HG03060 (cell line): ENCODE data around the gene DPYD.

Experiments
- ATAC-seq: cut with Tn5 transposase; IDR thresholded peaks from one replicate; pipeline ENCODE4 v1.9.1; 2021; ENCODE audit warnings: low read depth, moderate number of reproducible peaks; ENCODE audit not compliant: unreplicated experiment

Gene DPYD

DNA sequence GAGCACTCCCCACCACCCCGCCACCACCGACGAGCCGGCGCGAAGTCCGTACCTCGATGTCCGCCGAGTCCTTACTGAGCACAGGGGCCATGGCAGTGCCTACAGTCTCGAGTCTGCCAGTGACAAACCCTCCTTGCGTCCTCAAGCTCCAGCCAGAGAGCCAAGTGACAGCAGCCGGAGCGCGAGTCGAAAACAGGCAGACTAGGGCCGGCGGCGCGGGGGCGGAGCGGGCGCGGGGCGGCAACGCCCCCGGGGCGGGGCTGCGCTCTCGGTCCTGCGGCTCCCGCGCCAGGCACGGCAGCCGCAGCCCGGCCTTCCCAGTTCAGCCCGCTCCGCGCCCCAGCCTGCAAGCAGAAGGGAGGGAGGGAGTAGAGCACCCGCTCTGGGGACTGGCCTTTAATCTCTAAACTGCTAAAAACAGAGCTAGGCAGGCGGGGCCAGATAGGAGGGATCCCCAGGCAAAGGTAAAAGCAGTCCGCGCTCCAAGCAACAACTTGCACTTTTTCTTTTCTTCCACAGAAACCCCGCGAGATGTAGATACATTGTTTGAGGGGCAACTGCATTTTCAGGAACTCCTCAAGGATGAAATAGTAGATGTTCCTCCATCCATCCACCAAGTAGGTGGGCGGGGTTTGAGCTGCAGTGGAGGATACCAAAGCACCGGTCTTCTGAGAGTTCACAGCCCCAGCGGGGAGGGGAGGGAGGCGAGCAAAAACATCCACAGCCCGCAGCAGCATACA lies at the start of gene DPYD:
DPYD (minus strand) TSS at position 203 of the 740 bp plus-strand sequence; CDS start at position 91, 112 bp downstream.
- ATAC-seq = peak; percentile 78

DNA sequence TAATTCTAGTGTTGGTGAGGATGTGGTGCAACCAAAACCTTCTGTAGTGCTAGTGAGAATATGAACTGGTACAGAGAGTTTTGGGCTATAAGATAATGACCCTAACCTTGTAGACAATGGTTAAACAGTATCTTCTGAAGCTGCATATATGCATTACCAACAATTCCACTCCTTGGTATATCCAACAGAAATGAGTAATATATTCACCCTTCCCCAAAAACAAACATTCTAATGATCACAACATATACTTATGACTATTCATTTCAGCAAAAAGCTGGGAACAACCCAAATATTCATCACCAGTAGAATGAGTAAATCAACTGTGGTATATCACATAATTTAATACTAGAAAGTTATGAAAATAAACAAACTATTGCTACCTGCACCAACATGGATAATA lies 39.6 kb upstream of the DPYD start:
- no peak for ATAC-seq

GRCh38 chr1:97947695-97948094 lies 26.9 kb upstream of the DPYD start:
- no peak for ATAC-seq

GRCh38 chr1:97943354-97943753 lies 22.5 kb upstream of the DPYD start:
- no peak for ATAC-seq

DNA sequence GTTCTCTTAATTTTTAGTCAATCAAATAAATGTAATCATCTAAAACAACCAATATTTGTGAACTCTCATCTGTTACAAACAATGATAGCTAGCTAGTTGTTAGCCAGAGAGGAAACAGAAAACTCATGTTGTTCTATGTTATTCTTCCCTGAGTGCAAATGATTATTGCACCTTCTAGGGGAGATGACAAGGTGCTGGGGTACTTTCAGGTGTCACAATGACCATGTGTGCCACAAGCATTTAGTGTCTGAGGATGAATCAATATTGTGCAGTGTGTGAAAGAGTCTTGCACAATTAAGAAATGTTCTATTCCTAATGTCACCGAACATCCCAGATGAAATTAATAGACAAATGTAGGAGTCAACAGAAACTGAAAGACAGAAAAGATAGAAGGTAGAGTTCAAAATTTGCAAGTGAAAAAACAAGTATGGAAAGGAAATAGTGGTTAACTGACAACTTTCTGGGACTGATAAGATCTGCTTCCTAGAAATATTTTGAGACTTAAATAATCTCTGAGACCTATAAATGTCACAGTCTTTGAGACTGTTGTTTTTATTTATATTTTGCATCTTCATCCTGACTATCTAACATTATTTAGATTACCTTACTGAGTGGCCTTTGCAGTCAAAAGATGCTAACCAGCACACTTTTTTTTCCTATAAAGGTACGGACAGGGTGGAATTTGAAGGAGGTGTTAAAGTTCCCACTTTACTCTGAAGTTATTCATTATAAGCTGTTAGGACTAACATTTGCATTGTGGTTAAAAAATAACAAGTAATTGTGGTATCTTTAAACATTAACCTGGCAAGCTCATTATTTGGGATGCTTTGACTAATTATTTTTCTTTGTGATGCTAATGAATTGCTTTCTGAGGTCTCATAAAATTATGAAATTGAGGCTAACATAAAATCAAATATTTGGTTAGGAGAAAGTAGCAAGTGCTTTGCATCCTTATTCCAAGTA lies 21.6 kb upstream of the DPYD start:
- no peak for ATAC-seq

GRCh38 chr1:97938285-97938642 lies 17.4 kb upstream of the DPYD start:
- ATAC-seq = no peak

- ATAC-seq = no peak
Observed at GRCh38 chr1:97936976-97937375, 16.1 kb upstream of the DPYD start.

GRCh38 chr1:97934491-97934890 lies 13.7 kb upstream of the DPYD start:
- ATAC-seq = no peak

DNA sequence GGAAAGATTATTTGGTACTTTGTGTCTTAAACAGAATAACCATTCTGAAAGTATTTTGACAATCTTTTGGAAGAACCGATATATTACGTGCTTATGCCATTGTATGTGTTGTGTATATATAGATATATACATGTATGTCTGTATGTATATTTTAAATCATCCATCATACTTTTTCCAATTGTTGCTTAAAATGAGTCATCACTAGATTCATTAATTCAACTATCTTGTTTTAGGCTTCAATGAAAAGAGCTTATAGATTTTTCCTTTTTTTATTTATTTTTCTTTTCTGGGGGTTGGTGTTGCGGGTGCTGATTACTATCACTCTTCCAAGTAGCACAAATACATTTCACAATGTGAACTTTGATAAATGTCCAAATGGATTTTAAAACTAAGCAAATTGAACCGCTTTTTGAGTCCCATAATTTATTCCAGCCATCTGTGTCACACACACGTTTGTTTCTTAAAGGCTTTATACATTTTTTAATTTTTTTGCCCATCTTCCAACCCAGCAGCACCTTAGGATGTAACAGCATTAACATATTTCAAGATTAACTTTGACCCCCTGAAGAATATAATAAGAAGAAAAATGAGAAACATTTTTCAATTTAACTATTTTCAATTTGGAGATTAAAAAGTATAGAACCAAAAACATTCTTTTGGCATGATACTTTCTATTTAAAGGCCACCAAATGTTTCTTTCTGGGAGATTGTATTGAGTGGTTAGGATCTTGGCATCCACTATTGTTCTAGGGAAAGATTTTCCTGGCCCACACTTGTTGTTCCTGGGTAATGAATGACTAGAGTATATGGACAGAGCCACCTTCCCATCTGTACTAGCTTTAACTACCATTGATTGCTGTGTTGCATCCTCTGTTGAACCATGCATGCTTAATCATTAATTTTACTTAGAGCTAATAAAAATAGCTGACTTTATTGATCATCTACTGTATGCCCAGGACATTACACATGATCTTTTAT lies 9.3 kb upstream of the DPYD start:
- ATAC-seq = no peak

GRCh38 chr1:97926017-97926708 lies 5.3 kb upstream of the DPYD start:
- ATAC-seq = no peak

DNA sequence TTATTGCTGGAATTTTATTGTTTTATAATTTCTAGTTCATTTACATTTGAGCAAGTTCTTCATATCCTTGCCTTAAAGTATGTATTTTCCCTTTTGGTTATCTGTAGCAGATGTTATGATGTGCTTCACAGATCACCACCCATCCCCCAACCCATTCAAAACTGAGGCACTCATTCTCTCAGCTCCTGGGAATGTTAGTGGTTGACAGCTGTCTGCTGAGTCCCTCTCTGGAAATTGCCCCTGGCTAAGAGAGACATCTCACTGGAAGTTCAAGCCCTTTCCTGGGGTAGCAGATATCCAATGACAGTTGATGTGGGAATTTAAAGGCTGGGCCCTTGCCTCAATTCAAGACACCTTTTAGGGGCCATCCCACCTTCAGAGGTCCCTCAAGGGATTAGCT lies 4.3 kb upstream of the DPYD start:
- no peak for ATAC-seq

DNA sequence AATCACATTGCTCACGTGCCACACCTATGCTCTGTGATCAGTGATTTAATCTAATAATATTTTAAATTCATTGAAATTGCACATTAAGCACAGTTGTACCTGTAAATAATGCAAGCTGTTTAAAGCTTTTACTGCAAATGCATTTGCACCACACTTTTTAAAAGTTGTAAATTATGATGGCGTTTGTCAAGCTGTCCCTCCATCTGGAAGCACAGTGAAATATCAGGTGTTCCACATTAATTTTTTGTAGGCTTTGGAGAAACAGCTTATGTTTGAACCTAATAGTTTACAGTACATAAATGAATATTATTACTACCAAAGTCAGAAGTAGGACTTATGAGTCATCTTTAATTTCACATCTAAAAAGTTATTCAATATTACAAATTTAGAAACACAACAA lies 3.0 kb upstream of the DPYD start:
- no peak for ATAC-seq

- peak; percentile 6 for ATAC-seq
Observed at GRCh38 chr1:97920276-97920831, 480 bp downstream of the DPYD start.

GRCh38 chr1:97919585-97920261 lies 1.1 kb downstream of the DPYD start:
- ATAC-seq = no peak

GRCh38 chr1:97918961-97919360 lies 1.9 kb downstream of the DPYD start:
- ATAC-seq = no peak

DNA sequence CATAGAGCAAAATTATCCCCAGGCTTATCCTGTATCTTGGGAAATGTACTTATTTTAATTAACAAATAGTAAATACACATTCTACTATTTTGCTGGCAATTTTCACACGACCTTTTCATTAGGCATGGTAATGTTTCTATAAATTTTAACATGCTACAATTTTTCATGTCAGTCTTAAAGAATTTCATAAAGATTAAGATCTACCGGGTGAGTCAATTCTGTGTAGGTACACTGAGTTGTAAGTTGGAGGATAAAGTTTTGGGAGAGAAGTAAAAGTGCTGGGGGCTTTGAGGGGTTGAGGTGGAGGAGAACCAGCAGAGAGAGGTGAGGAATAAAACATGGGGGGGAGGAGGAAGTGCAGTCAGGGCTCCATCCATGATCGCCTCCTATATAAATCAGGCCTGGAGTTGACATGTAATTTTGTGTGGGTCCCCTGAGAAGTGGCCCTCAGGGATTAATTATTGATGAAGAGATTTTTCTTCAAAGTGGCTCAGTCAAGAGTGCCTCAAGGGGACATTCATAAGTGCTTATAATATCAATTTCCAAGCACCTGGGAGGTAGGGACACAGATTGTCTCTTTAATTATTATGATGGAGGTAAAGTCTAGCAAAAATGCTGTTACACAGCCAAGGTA lies 7.2 kb downstream of the DPYD start:
- ATAC-seq = no peak

- no peak for ATAC-seq
Observed at GRCh38 chr1:97911266-97912215, 9.3 kb downstream of the DPYD start.

DNA sequence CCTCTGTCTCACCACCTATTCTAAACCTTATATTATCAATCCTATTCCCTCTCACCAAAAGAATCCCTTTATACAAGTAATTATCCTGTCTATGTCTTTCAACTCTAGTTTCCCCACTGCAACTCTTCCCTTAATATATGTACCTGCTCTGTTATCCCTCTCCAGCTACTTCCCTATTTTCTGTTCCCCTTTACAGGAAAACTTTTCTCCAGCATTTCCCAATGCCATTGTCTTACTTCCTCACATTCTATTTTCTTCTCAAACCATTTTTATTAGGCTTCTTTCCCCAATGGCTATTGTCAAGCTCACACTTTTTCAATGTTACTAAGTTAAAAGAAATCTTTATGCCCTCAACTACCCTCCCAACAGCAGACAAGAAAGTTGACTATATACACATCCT lies 11.6 kb downstream of the DPYD start:
- no peak for ATAC-seq
